PC-3 (cell line): ENCODE results near the gene TRUB1. TPM values are rescaled to one million over a fixed set of nuclear protein-coding genes. Genes with fewer than 3 reads are reported as not detected.

ENCODE experiments used
- ATAC-seq: fragments of 200-7000 bp; cut with Tn5 transposase; 2 replicates; pipeline ENCODE4 v1.9.1; 2020; ENCODE audit warnings: mild to moderate bottlenecking, moderate library complexity
- BruUV-seq: library from RNA; stranded (reverse); fragments of 400-500 nt; replicated peaks from 2 replicates; lab custom pipeline; 2021; lab: Mats Ljungman, UMichigan
- CTCF ChIA-PET: fragments of 300-600 bp; sonication (Branson Sonifier 250); formaldehyde crosslinking; loops from one replicate; lab custom pipeline; 2022; ENCODE audit warnings: antibody characterized with exemption; lab: Charles Lee
- POLR2A ChIA-PET: fragments of 300-600 bp; sonication (Branson Sonifier 250); formaldehyde crosslinking; loops from one replicate; lab custom pipeline; 2022; ENCODE audit warnings: antibody characterized with exemption; ENCODE audit not compliant: unreplicated experiment; lab: Charles Lee
- DNase-seq: peaks from one replicate; pipeline ENCODE4 v3.0.0-alpha.2; 2015
- H2AFZ ChIP-seq: fragments of 300-600 bp; sonication (generic); 2 replicates; pipeline ENCODE4 v1.6.0; 2016; ENCODE audit warnings: antibody characterized with exemption, low read length
- H3F3A ChIP-seq: fragments of 300-600 bp; sonication (generic); one replicate; pipeline ENCODE4 v1.6.0; 2017; ENCODE audit warnings: antibody characterized with exemption, low read length, control low read depth, mild to moderate bottlenecking; ENCODE audit not compliant: unreplicated experiment
- H3K27ac ChIP-seq: fragments of 300-600 bp; sonication (generic); 2 replicates; pipeline ENCODE4 v1.5.1; 2016; ENCODE audit warnings: mild to moderate bottlenecking, low read length
- H3K27me3 ChIP-seq: fragments of 300-600 bp; sonication (generic); 2 replicates; pipeline ENCODE4 v1.6.1; 2016; ENCODE audit warnings: low read length, mixed read lengths
- H3K36me3 ChIP-seq: fragments of 300-600 bp; sonication (generic); 2 replicates; pipeline ENCODE4 v1.6.1; 2016; ENCODE audit warnings: low read depth, mixed run types, low read length, mixed read lengths
- H3K4me1 ChIP-seq: fragments of 300-600 bp; sonication (generic); 2 replicates; pipeline ENCODE4 v1.5.1; 2016; ENCODE audit warnings: low read length; ENCODE audit not compliant: insufficient read depth
- H3K4me2 ChIP-seq: fragments of 300-600 bp; sonication (generic); 2 replicates; pipeline ENCODE4 v1.6.0; 2016; ENCODE audit warnings: low read length
- H3K4me3 ChIP-seq: fragments of 300-600 bp; sonication (generic); 2 replicates; pipeline ENCODE4 v1.5.1; 2016; ENCODE audit warnings: mild to moderate bottlenecking, low read length, mixed read lengths
- H3K79me2 ChIP-seq: fragments of 300-600 bp; sonication (generic); 2 replicates; pipeline ENCODE4 v1.6.1; 2017; ENCODE audit warnings: low read length, mixed read lengths
- H3K9ac ChIP-seq: fragments of 300-600 bp; sonication (generic); 2 replicates; pipeline ENCODE4 v1.6.0; 2016; ENCODE audit warnings: mild to moderate bottlenecking, low read length
- H3K9me2 ChIP-seq: fragments of 300-600 bp; sonication (generic); replicated peaks from 2 replicates; pipeline ENCODE4 v1.6.1; 2016; ENCODE audit warnings: mixed run types, low read length, mixed read lengths
- H3K9me3 ChIP-seq: fragments of 300-600 bp; sonication (generic); 2 replicates; pipeline ENCODE4 v1.6.1; 2016; ENCODE audit warnings: low read length, mixed read lengths
- H4K20me1 ChIP-seq: fragments of 300-600 bp; sonication (generic); 2 replicates; pipeline ENCODE4 v1.6.1; 2016; ENCODE audit warnings: low read length, mixed read lengths
- EZH2 ChIP-seq: fragments of 300-600 bp; sonication (generic); IDR thresholded peaks from one replicate; pipeline ENCODE4 v1.6.1; 2017; ENCODE audit warnings: antibody characterized with exemption, mild to moderate bottlenecking, low read length; ENCODE audit not compliant: unreplicated experiment
- EZH2phosphoT487 ChIP-seq: fragments of 300-600 bp; sonication (generic); IDR thresholded peaks from 2 replicates; pipeline ENCODE4 v1.6.1; 2018; ENCODE audit warnings: mild to moderate bottlenecking, antibody characterized with exemption, low read length, borderline replicate concordance
- intact Hi-C: fragments of 100-400 bp; cut with micrococcal nuclease; formaldehyde crosslinking; loops from 2 replicates; pipeline ENCODE4 v1.9.0; 2023
- total RNA-seq: library from RNA; depleted of rRNA; stranded (reverse); fragments of >200 nt; gene quantifications from 2 replicates; pipeline ENCODE4 v1.2.3, GENCODE V29; 2014
- TF ChIP-seq, protein P1 (sequence below): fragments of 300-600 bp; sonication (generic); conservative IDR thresholded peaks from 2 replicates; pipeline ENCODE4 v1.5.1; 2017; ENCODE audit warnings: antibody characterized with exemption, low read depth, mild to moderate bottlenecking, low read length

Gene TRUB1
- total RNA-seq, 1 experiment from 2014 or later, result 28.0 TPM

- Histone ChIP-seq H3F3A (no peaks in the 10 kb centered on the region), H3K9ac (no peak overlapping the region), H4K20me1 (no peaks in the 10 kb centered on the region), H3K9me3 (no peaks in the 10 kb centered on the region), H3K9me2 (no peaks in the 10 kb centered on the region), H3K27me3 (no peaks in the 10 kb centered on the region), H3K4me3 (no peak overlapping the region), H3K27ac (no peak overlapping the region), H3K4me2 (no peak overlapping the region), H3K36me3 (no peaks in the 10 kb centered on the region), H2AFZ (no peak overlapping the region), H3K79me2 (no peaks in the 10 kb centered on the region), H3K4me1 (no peaks in the 10 kb centered on the region)
- intact Hi-C loops, result no loop called here
- DNase-seq (no peak), ATAC-seq (no peak)
- no TSS peak for BruUV-seq
- POLR2A ChIA-PET, result no interaction called here
- CTCF ChIA-PET, result no interaction called here
- TF ChIP-seq EZH2phosphoT487 (no peak), EZH2 (no peak)
- TF ChIP-seq, protein P1, sequence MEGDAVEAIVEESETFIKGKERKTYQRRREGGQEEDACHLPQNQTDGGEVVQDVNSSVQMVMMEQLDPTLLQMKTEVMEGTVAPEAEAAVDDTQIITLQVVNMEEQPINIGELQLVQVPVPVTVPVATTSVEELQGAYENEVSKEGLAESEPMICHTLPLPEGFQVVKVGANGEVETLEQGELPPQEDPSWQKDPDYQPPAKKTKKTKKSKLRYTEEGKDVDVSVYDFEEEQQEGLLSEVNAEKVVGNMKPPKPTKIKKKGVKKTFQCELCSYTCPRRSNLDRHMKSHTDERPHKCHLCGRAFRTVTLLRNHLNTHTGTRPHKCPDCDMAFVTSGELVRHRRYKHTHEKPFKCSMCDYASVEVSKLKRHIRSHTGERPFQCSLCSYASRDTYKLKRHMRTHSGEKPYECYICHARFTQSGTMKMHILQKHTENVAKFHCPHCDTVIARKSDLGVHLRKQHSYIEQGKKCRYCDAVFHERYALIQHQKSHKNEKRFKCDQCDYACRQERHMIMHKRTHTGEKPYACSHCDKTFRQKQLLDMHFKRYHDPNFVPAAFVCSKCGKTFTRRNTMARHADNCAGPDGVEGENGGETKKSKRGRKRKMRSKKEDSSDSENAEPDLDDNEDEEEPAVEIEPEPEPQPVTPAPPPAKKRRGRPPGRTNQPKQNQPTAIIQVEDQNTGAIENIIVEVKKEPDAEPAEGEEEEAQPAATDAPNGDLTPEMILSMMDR, result no peak
Measured at GRCh38 chr10:114990586-114990985, 52.6 kb downstream of the TRUB1 start.

DNA sequence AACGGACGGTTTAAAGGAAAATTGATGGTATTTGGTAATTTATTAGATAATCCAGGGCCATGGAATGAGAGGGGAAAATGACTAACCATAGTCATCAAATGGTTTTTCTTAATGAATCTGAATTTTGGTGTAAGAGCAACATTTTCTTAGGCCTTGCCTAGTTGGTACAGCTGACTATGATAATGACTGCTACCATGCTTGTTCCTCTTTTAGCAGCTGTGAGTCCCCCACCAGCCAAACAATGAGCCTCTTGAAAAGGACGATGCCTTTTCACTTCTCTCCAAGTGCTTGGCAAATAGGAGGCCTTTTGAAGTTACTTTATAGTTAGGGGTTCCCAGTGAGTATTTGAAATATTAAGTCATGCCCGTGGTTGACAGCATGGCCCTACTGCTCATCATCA lies 53.0 kb downstream of the TRUB1 start:
- Histone ChIP-seq H3K9ac (no peak overlapping the region), H3K27ac (no peak overlapping the region), H3K36me3 (no peaks in the 10 kb centered on the region), H3K79me2 (no peaks in the 10 kb centered on the region), H3K4me3 (no peak overlapping the region), H3K27me3 (no peaks in the 10 kb centered on the region), H3K4me1 (no peaks in the 10 kb centered on the region), H3F3A (no peaks in the 10 kb centered on the region), H3K4me2 (no peak overlapping the region), H3K9me3 (no peaks in the 10 kb centered on the region), H4K20me1 (no peaks in the 10 kb centered on the region), H2AFZ (no peak overlapping the region), H3K9me2 (no peaks in the 10 kb centered on the region)
- no TSS peak for BruUV-seq
- POLR2A ChIA-PET, result no interaction called here
- DNase-seq (no peak), ATAC-seq (no peak)
- intact Hi-C loops, result no loop called here
- no peak for TF ChIP-seq EZH2phosphoT487
- TF ChIP-seq, protein P1, result no peak
- no peak for TF ChIP-seq EZH2
- CTCF ChIA-PET, result no interaction called here

DNA sequence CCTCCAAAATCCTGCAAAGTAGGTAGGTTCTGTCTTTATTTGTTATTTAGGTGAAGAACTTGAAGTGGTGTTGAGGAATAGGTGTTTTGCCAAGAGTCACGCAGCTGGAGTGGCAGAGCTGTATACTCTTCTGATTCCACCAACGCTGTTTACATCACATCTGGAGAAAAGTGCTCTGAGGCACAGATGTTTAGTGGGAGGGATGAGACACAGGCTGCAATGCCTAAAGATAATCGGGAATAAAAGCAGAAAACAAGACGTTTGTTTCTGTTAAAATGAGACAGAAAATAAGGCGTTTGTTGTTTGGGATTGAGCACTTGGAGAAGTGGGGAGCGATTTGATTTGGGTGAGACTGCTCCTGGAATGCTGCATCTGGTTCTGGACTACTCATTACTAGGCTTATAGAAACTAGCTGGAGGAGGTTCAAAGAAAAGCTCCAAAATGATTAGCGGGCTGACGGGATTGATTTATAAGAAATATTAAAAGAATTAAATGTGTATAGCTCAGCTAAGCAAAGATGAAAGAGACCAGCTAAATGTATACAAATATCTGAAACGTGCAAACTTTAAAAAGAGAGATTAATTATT lies 54.3 kb downstream of the TRUB1 start:
- intact Hi-C loops, result no loop called here
- DNase-seq, result no peak
- Histone ChIP-seq H4K20me1 (no peaks in the 10 kb centered on the region), H3K36me3 (no peaks in the 10 kb centered on the region), H3K9me2 (no peaks in the 10 kb centered on the region), H3K79me2 (no peaks in the 10 kb centered on the region), H3K27me3 (no peaks in the 10 kb centered on the region), H3K4me1 (no peaks in the 10 kb centered on the region), H2AFZ (no peak overlapping the region), H3K27ac (no peak overlapping the region), H3K4me3 (no peak overlapping the region), H3K4me2 (no peak overlapping the region), H3F3A (no peaks in the 10 kb centered on the region), H3K9me3 (no peaks in the 10 kb centered on the region), H3K9ac (no peak overlapping the region)
- no TSS peak for BruUV-seq
- ATAC-seq, result no peak
- TF ChIP-seq EZH2, result no peak
- TF ChIP-seq, protein P1, result no peak
- POLR2A ChIA-PET, result no interaction called here
- CTCF ChIA-PET, result no interaction called here
